Tibial artery (tissue), 4 donors: Measurements from ENCODE around the gene FLNA.

Experiments
- DNase-seq, 2 donors: peaks; one replicate each; pipeline ENCODE4 v3.0.0-alpha.2; 2019
- H3K27ac ChIP-seq, 2 donors: fragments of 200-600 bp; sonication (generic) in 1 of 2; 1 replicate in 1 of 2; 2 replicates in 1 of 2; pipeline ENCODE4 v1.5.1; 2018 to 2019; ENCODE audit warnings: mild to moderate bottlenecking in 1 of 2
- H3K27me3 ChIP-seq, 2 donors: fragments of 200-600 bp; sonication (generic) in 1 of 2; one replicate each; pipeline versions ENCODE4 v1.5.1 to v1.6.0; 2016 to 2019
- H3K36me3 ChIP-seq, 3 donors: fragments of 200-600 bp; sonication (generic) in 2 of 3; one replicate each; pipeline ENCODE4 v1.5.1; 2016 to 2019; ENCODE audit warnings: mild to moderate bottlenecking in 2 of 3
- H3K4me1 ChIP-seq, 4 donors: fragments of 200-600 bp; sonication (generic) in 2 of 4; 1 replicate in 3 of 4; 2 replicates in 1 of 4; pipeline ENCODE4 v1.5.1; 2016 to 2019
- H3K4me3 ChIP-seq, 2 donors: fragments of 200-600 bp; sonication (generic) in 1 of 2; 1 replicate in 1 of 2; 2 replicates in 1 of 2; pipeline ENCODE4 v1.5.1; 2018 to 2019; ENCODE audit warnings: mild to moderate bottlenecking in 2 of 2
- H3K9me3 ChIP-seq, 3 donors: fragments of 200-600 bp; sonication (generic) in 1 of 3; one replicate each; pipeline ENCODE4 v1.5.1; 2016 to 2019
- CTCF ChIP-seq, 2 experiments: fragments of 200-600 bp in 1 of 2; fragments of 450-650 bp in 1 of 2; IDR thresholded peaks; one replicate each; pipeline ENCODE4 v1.5.1; 2017 to 2019; ENCODE audit warnings: antibody characterized with exemption in 2 of 2, mild to moderate bottlenecking in 1 of 2, moderate library complexity in 1 of 2
- intact Hi-C: fragments of 100-400 bp; cut with DNase I; formaldehyde crosslinking; loops from one replicate; pipeline ENCODE4 v1.15.0; 2023; ENCODE audit warnings: low total_unique reads

FLNA gene

DNA sequence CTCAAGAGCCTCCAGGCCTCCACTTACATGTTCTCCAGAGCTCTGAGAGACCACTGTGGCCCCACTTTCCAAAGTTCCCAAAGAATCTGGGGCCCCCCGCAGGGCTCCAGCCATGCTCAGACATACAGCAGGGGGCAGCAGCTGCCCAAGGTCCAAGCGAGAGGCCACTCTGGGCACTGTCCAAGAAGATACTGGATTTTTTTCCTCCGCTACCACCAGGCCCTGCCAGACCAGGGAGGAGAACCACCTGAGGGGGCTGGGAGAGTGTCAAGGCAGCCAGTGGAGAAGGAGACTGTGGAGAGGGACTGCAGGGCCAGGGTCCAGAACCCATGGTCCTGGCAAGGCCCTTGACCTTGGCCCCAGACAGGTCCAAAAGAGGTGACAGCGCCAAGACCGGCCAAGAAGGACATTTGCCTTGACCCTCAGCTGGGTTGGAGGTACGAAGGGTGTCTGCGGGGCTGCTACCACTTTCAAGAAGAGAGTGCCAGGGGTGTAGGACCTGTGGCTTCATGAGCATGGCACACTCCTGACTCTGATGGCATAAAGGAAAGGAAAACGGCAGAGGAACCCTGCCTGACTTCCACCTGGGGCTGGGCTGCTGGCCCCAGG lies 10.0 kb upstream of the FLNA start:
- DNase-seq = no peak
- no peaks in the 10 kb centered on the region for H3K27me3 ChIP-seq
- peaks cover 0 to 31% (median 16%) of the 10 kb centered on the region in 4 donors for H3K4me1 ChIP-seq
- H3K36me3 ChIP-seq = peaks cover 0 to 10% (median 0%) of the 10 kb centered on the region in 3 donors
- intact Hi-C loops = no loop called here
- H3K27ac ChIP-seq = peak overlapping the region in 1 of 2 donors; percentile 100
- no peaks in the 10 kb centered on the region for H3K9me3 ChIP-seq
- TF ChIP-seq CTCF (IDR thresholded peaks at IDR 0.05) = peak in 1 of 2 experiments; percentile 13
- H3K4me3 ChIP-seq = no peak overlapping the region

DNA sequence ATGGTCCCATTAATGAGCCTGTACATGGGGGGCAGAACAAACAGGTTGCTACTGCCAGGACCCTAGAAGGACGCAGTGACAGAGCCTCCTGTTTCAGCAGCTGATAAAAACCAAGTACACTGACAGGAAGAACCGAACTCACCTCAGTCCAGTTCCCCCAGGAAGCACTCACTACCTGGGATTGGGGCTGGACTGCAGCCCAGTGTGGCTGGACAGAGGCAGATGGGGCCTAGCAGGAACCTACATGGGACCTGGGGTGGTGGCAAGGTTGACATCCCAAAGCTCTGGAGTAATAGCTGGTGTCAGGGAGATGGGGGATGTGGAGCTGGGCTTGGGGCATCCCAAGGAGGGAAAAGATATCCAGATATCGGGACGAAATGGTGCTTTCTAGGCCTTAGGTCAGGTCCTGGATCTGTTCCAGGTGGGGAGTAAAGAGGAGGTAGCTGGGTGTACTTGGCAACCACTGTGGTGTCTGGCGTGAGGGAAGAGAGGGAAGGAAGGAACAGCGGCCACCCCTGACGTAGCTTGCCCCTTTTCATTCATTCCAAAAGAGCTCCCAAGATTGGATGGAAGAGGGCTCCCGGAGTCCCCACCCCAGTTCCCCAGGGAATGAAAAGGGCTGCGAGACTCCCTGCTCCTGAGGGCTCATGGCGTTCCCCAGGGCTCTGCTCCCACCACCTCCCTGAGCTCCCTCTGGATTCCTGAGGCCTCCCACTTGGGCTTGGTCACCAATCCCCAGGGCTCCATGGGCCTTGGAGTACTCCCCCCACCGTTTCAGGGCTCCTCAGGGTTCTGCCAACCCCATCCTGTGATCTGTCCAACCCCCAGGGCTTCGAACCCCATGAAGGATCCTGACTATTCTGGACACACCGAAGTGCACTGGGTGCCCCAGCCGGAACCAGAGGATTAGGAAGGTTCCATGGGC lies 9.2 kb upstream of the FLNA start:
- no peak for TF ChIP-seq CTCF (IDR thresholded peaks at IDR 0.05)
- Histone ChIP-seq H3K9me3 (no peaks in the 10 kb centered on the region), H3K4me1 (peaks cover 0 to 31% (median 16%) of the 10 kb centered on the region in 4 donors), H3K36me3 (peaks cover 0 to 10% (median 0%) of the 10 kb centered on the region in 3 donors), H3K4me3 (no peak overlapping the region), H3K27ac (peak overlapping the region in 1 of 2 donors; percentile 100), H3K27me3 (no peaks in the 10 kb centered on the region)
- intact Hi-C loops = no loop called here
- peak in 1 of 2 donors; percentile 77 for DNase-seq

- Histone ChIP-seq H3K4me3 (no peak overlapping the region), H3K4me1 (peaks cover 0 to 31% (median 18%) of the 10 kb centered on the region in 4 donors), H3K36me3 (peaks cover 0 to 10% (median 0%) of the 10 kb centered on the region in 3 donors), H3K27ac (peak overlapping the region in 1 of 2 donors; percentile 100), H3K27me3 (no peaks in the 10 kb centered on the region), H3K9me3 (no peaks in the 10 kb centered on the region)
- peak in 1 of 2 donors; percentile 76 for DNase-seq
- no peak for TF ChIP-seq CTCF (IDR thresholded peaks at IDR 0.05)
- intact Hi-C loops = no loop called here
Observed at GRCh38 chrX:154382483-154383069, 8.1 kb upstream of the FLNA start.

GRCh38 chrX:154381271-154381670 lies 6.8 kb upstream of the FLNA start:
- TF ChIP-seq CTCF (IDR thresholded peaks at IDR 0.05) = no peak
- peak overlapping the region; percentile 97 to 100 for H3K27ac ChIP-seq
- no peaks in the 10 kb centered on the region for H3K27me3 ChIP-seq
- no peak for DNase-seq
- no peaks in the 10 kb centered on the region for H3K9me3 ChIP-seq
- intact Hi-C loops = no loop called here
- peak overlapping the region; percentile 87 to 93 for H3K4me3 ChIP-seq
- H3K4me1 ChIP-seq = peaks cover 0 to 44% (median 24%) of the 10 kb centered on the region in 4 donors
- H3K36me3 ChIP-seq = peaks cover 0 to 10% (median 0%) of the 10 kb centered on the region in 3 donors

DNA sequence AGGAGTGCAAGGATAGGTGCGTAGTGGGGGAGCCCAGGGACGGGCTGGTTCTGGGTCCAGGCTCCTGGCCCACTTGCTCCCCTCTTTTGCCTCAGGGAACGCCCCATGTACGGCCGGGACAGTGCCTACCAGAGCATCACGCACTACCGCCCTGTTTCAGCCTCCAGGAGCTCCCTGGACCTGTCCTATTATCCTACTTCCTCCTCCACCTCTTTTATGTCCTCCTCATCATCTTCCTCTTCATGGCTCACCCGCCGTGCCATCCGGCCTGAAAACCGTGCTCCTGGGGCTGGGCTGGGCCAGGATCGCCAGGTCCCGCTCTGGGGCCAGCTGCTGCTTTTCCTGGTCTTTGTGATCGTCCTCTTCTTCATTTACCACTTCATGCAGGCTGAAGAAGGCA lies 6.4 kb upstream of the FLNA start:
- no peak for TF ChIP-seq CTCF (IDR thresholded peaks at IDR 0.05)
- peaks cover 0 to 10% (median 0%) of the 10 kb centered on the region in 3 donors for H3K36me3 ChIP-seq
- peak overlapping the region; percentile 87 to 93 for H3K4me3 ChIP-seq
- H3K27me3 ChIP-seq = no peaks in the 10 kb centered on the region
- no peaks in the 10 kb centered on the region for H3K9me3 ChIP-seq
- no peak for DNase-seq
- H3K4me1 ChIP-seq = peaks cover 0 to 48% (median 24%) of the 10 kb centered on the region in 4 donors
- peak overlapping the region; percentile 97 to 100 for H3K27ac ChIP-seq
- intact Hi-C loops = no loop called here
